Measurements from ENCODE around the gene SPATA32.

DNA sequence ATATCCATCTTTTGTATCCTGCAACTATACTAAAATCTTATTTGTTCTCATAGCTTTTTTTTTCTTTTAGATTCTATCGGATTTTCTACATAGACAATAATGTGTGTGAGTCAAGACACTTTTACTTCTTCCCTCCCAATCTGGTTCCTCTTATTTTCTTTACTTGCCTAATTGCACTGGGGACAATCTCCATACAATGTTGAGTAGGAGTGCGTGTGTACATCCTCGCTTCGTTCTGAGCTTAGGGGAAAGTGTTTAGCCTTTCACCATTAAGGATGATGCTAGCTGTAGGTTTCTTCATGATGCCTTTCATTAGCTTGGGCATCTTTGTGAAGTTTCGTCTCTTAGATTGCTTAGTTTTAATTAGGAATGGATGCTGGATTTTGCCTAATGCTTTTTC lies 2.9 kb downstream of the SPATA32 start:
- TF ChIP-seq, protein P1, sequence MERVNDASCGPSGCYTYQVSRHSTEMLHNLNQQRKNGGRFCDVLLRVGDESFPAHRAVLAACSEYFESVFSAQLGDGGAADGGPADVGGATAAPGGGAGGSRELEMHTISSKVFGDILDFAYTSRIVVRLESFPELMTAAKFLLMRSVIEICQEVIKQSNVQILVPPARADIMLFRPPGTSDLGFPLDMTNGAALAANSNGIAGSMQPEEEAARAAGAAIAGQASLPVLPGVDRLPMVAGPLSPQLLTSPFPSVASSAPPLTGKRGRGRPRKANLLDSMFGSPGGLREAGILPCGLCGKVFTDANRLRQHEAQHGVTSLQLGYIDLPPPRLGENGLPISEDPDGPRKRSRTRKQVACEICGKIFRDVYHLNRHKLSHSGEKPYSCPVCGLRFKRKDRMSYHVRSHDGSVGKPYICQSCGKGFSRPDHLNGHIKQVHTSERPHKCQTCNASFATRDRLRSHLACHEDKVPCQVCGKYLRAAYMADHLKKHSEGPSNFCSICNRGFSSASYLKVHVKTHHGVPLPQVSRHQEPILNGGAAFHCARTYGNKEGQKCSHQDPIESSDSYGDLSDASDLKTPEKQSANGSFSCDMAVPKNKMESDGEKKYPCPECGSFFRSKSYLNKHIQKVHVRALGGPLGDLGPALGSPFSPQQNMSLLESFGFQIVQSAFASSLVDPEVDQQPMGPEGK (CRISPR knock-in tag; IDR thresholded peaks at IDR 0.05; ENCODE audit: borderline replicate concordance), result no peak
- TF ChIP-seq RARB (CRISPR knock-in tag; IDR thresholded peaks at IDR 0.05) (no peak), ARNTL (CRISPR knock-in tag; IDR thresholded peaks at IDR 0.05; ENCODE audit: borderline replicate concordance, low read depth) (no peak), ESRRG (CRISPR knock-in tag; IDR thresholded peaks at IDR 0.05) (no peak), ZNF565 (CRISPR knock-in tag; conservative IDR thresholded peaks at IDR 0.05; ENCODE audit: low read depth) (no peak), BACH2 (CRISPR knock-in tag; IDR thresholded peaks at IDR 0.05; ENCODE audit: borderline replicate concordance) (no peak), GLIS3 (CRISPR knock-in tag; IDR thresholded peaks at IDR 0.05) (no peak)
- TF ChIP-seq, protein P2, sequence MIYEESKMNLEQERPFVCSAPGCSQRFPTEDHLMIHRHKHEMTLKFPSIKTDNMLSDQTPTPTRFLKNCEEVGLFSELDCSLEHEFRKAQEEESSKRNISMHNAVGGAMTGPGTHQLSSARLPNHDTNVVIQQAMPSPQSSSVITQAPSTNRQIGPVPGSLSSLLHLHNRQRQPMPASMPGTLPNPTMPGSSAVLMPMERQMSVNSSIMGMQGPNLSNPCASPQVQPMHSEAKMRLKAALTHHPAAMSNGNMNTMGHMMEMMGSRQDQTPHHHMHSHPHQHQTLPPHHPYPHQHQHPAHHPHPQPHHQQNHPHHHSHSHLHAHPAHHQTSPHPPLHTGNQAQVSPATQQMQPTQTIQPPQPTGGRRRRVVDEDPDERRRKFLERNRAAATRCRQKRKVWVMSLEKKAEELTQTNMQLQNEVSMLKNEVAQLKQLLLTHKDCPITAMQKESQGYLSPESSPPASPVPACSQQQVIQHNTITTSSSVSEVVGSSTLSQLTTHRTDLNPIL (CRISPR knock-in tag; IDR thresholded peaks at IDR 0.05; ENCODE audit: low read depth), result no peak

Measured in SK-N-SH treated with all-trans-retinoic acid at 6 μM for 48 hours (cell line).